Measurements from ENCODE around the gene SLC7A8.
"Not testable (repeated sequence)": the region's sequence is repeated elsewhere in the genome, so short reads cannot be mapped to it uniquely, and the experiment has no call there.

SLC7A8 gene

DNA sequence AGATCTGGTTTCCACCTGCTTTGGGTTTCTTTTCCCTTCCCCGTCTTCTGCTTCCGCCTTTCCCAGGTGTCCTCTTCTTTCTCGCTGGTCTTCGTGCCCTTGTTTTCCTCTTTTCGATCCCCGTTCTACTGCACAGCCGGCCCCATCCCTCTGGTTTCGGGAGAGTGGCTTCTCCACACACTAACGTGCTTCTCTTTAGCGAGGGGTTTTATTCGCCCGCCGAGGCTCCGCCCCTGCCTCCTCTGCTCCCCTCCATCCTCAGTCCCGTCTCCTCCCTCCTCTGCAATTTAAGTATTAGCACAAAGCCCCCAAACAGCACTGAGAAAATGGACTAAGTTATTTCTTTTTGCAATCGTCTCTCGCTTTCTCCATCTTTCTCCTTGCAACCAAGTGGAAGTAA is at the start of gene SLC7A8:
Gene SLC7A8, minus strand, starts transcription at position 182 of the 400 bp plus-strand sequence. CDS start 746 bp downstream, outside the sequence.
- no peak for DNase-seq (ENCODE audit: low read depth)

DNA sequence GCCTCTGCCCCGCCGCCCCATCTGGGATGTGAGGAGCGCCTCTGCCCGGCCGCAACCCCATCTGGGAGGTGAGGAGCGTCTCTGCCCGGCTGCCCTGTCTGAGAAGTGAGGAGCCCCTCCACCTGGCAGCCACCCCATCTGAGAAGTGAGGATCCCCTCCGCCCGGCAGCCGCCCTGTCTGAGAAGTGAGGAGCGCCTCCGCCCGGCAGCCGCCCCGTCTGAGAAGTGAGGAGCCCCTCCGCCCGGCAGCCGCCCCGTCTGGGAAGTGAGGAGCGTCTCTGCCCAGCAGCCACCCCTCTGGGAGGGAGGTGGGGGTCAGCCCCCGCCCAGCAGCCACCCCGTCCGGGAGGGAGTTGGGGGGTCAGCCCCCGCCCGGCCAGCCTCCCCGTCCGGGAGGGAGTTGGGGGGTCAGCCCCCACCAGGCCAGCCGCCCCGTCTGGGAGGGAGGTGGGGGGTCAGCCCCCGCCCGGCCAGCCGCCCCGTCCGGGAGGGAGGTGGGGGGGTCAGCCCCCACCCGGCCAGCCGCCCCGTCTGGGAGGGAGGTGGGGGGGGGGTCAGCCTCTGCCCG is 48.9 kb upstream of the SLC7A8 start:
- not testable (repeated sequence) for DNase-seq (ENCODE audit: low read depth)

DNA sequence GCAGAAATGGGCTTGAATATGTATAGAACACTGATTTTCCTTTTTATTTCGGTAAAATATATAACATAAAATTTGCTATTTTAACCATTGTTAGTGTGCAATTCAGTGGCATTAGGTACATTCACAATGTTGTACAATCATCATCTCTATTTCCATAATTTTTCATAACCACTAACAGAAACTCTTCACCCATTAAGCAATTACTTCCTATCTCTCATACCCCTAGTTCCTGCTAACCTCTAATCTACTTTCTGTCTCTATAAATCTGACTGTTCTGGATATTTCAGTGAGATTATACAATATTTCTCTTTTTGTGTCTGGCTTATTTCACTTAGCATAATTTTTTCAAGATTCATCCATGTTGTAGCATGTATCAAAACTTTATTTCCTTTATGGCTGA is 45.4 kb upstream of the SLC7A8 start:
- no peak for DNase-seq (ENCODE audit: low read depth)

DNA sequence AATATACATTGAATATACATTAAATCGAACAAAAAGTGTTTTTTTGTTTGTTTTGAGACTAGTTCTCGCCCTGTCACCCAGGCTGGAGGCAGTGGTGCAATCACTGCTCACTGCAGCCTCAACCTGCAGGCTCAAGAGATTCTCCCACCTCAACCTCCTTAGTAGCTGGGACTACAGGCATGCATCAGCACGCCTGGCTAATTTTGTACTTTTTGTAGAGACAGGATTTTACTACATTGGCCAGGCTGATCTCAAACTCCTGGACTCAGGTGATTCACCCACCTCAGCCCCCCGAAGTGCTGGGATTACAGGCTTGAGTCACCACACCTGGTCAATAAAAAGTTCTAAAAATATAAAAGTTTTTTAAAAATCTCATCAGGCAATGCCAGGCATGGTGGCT is 44.1 kb upstream of the SLC7A8 start:
- no peak for DNase-seq (ENCODE audit: low read depth)

DNA sequence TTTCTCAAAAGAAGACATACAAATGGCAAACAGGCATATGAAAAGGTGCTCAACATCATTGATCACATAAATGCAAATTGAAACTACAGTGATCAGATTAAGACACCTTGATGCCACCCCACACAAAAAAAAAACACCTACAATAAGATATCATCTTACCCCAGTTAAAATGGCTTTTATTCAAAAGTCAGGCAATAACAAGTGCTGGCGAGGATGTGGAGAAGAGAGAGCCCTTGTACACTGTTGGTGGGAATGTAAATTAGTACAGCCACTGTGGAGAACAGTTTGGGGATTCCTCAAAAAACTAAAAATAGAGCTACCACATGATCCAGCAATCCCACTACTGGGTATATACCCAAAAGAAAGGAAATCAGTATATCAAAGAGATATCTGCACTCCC is 41.5 kb upstream of the SLC7A8 start:
- not testable (repeated sequence) for DNase-seq (ENCODE audit: low read depth)

DNA sequence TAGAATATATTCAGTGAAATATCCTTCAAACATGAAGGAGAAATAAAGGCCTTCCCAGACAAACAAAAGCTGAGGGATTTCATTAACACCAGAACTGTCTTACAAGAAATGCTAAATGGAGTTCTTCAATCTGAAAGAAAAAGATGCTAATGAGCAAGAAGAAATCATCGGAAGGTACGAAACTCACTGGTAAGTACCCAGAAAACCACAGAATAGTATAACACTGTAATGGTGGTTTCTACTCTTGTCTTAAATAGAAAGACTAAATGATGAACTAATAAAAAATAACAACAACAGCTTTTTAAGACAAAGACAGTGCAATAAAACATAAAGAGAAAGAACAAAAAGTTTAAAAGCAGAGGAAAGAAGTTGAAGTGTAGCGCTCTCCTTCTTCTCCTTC is 35.6 kb upstream of the SLC7A8 start:
- no peak for DNase-seq (ENCODE audit: low read depth)

DNA sequence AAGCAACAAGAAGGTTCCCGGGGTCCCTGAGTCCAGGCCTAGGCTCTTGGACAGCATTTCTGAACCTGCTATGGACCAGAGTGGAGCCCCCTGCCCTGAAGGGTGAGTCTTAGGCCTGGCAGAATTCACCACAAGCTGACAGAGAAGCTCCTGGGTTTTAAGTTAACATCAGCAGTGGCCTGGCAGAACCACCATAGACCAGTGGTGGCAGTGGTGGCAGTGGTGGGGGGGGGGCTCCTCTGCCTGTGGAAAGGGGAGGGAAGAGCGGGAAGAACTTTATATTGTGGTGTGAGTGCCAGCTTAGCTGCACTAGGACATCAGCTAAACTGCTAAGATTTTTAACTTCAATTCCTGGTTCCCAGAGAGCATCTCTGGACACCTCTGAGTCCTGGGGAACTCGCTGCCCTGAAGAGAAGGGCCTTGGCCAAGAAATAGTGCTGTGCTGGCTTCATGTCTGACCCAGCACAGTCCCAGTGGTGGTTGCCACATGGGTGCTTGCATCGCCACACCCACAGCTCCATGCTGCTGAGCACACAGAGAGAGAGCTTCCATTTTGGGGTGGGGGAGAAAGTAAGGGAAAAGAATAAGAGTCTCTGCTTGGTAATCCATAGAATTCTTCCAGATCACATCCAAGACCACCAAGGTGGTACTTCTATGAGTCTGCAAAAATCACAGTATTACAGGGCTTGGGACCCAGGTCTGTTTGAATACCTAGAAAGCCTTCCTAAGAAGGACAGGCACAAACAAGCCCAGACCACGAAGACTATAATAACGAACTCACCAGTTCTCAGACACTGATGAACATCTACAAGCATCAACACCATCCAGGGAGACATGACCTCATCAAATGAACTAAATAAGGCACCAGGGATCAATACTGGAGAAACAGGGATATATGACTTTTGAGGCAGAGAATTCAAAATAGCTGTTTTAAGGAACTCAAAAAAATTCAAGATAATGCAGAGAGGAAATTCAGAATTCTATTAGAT is 33.9 kb upstream of the SLC7A8 start:
- DNase-seq (ENCODE audit: low read depth) = no peak

DNA sequence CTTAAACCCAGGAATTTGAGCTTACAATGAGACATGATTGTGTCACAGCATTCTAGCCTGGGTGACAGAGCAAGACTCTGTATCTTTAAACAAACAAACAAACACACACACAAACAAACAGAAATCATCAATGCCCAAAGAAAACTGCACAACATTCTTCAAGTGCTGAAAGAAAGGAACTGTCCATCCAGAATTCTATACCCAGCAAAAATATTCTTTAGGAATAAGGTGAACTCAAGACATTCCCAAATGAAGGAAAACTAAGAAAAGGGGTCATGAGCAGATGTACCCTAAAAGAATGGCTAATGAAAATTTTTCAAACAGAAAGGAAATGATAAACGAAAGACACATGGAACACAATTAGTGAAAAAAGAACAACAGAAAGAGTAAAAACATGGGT is 32.0 kb upstream of the SLC7A8 start:
- DNase-seq (ENCODE audit: low read depth) = no peak

DNA sequence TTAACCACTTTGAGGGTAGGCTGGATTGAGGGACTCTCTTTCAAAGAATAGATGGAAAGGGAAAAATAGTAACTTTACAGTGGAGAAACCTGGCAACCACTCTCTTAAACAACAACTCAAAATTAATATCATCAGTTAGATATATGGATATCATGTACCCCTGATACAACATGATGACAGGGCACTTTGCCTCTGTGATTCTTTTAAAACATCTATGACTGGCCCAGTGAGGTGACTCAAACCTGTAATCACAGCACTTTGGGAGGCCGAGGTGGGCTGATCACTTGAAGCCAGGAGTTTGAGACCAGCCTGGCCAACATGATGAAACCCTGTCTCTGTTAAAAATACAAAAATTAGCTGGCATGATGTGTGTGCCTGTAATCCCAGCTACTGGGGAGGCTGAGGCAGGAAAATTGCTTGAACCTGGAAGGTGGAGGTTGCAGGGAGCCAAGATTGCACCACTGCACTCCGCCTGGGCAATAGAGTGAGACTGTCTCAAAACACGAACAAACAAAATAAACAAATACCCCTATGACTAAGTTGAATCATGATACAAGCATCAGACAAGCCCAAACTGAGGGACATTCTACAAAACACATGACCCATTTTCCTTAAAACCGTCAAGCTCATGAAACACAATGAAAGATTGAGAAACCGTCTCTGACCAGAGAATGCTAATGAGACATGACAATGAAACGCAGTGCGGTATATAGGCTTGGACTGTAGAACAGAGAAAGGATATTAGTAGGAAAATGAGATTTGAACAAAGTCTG is 26.4 kb upstream of the SLC7A8 start:
- no peak for DNase-seq (ENCODE audit: low read depth)

DNA sequence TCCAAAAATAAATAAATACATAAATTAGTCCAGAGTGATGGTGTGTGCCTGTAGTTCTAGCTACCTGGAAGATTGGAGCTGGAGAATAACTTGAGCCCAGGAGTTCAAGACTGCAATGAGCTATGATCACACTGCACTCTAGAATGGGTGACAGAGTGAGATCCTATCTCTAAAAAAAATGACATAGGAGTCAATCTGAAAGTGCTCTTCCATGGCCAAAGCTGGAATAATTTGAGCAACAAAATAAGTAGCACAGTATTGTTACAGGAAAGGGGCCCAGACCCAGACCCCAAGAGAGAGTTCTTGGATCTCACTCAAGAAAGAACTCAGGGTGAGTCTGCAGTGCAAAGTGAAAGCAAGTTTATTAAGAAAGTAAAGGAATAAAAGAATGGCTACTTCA is 24.9 kb upstream of the SLC7A8 start:
- peak; percentile 1 for DNase-seq (ENCODE audit: low read depth)

DNA sequence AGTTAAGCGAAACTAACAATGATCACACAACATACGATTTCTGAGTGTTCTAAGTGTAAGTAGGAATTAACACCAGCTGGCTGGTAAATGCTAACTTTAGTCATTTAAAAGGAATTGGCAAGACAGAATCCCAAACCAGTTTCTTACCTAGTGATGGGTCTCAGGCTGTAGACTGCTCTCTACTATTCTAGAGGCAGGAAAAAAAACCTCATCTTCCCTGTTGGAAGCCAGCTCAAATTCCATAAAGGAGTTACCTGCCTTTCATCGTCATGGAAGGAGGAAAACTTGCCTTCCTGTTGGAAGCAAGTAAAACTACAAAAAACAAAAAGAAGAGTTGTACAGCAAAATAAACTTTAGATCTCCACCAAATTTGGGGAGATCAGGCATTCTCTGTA is 23.7 kb upstream of the SLC7A8 start:
- no peak for DNase-seq (ENCODE audit: low read depth)

DNA sequence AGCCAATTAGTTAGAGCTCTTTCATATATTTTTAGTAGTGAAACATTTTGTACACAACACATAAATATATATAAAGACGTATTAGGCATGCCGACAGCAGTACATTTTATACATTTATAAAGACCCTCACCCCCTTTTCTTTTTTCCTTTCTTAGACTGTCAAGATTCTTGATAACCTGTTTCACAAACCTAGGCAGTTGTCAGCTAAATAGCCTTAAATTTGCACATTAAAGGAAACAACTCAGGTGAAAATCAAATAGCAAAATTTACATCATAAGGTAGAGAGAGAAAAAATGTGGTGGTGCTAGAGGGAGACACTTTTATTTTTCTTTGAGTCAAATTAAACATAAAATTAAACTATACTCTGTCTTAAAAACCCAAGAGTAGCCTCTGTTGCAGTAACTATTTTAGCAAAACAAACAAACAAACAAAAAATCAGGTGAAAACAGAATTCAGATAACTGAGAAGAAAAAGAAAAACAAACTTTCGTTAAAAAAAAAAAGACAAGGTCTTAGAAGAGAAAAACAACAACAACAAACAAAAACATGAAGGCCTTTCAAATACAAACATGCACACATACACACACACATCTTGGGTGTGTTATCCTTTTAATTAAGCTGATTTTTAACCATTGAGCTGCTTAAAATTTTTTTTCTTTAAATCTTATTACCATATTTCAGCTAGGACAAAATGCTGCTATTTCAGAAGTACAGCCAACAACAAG is 23.1 kb upstream of the SLC7A8 start:
- no peak for DNase-seq (ENCODE audit: low read depth)

DNA sequence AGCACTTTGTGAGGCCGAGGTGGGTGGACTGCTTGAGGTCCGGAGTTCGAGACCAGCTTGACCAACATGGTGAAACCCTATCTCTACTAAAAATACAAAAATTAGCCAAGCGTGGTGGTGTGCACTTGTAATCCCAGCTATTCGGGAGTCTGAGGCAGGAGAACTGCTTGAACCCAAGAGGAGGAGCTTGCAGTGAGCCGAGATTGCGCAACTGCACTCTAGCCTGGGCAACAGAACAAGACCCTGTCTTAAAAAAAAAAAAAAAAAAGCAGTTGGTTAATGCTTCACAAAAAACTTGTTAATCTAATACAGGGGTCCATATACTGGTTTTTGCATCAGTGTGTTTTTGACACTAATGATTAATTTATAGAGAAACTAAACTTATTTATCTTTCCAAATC is 18.5 kb upstream of the SLC7A8 start:
- no peak for DNase-seq (ENCODE audit: low read depth)

DNA sequence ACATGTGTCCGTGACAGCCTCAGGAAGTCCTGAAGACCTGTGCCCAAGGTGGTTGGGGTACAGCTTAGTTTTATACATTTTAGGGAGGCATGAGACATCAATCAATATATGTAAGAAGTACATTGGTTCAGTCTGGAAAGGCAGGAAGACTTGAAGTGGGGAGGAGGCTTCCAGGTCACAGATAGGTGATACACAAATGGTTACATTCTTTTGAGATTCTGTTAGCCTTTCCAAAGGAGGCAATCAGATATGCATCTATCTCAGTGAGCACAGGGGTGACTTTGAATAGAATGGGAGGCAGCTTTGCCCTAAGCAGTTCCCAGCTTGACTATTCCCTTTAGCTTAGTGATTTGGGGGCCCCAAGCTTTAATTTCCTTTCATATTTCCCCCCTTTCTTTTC is 15.7 kb upstream of the SLC7A8 start:
- DNase-seq (ENCODE audit: low read depth) = not testable (repeated sequence)

DNA sequence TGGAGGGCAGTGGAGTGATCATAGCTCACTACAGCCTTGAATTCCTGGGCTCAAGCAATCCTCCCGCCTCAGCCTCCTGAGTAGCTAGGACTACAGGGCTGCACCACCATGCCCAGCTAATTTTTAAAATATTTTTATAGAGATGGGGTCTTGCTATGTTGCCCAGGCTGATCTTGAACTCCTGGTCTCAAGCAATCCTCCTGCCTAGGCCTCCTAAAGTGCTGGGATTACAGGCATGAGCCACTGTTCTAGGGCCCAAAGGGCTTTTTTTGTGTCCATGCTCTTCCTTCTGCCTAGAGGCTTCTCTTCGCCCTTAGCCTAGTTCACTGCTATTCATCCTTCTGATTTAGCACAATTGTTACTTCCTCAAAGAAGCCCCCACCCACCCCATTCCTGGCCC is 13.0 kb upstream of the SLC7A8 start:
- DNase-seq (ENCODE audit: low read depth) = not testable (repeated sequence)

DNA sequence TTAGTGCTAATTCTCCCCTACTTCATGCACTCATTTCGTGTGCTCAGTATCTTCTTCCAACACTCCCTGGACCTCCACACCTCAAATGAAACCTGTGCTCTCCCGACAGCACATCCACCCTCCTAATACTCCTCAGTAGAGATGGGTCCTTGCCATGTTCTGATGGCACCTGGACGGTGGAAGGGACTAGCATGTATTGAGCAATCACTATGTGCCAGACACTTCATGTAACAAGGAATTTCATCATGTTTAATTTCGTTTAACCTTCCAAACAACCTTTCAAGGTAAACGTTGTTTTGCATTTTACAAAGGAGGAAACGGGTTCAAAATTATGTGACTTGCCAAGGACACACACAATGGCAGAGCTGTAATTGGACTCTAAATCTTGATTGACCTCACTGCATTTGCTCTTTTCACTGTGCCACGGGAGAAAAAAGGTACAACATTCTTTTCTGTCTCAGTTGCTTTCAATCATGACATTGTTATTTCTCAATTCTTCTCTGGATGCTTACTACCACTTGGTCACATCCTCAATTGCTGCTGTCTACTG is 12.2 kb upstream of the SLC7A8 start:
- no peak for DNase-seq (ENCODE audit: low read depth)

DNA sequence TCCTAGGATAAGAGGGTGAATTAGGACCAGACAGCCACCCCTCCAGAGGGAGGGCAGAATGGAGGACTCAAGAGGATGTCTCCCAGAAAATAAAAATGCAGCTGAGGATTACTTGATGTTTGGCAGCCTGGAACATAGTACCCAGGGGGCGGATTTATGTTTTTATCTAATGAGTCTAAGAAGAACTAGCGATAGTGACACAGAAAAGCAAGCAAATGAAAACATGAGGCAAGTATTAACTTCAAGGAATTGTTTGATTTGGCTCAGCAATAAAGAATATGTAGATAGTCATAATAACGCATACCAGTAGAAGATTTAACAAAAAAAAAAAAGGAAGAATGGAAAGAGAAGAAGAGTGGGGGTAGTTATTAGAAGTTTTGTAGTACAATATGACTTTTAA is 10.0 kb upstream of the SLC7A8 start:
- DNase-seq (ENCODE audit: low read depth) = no peak

DNA sequence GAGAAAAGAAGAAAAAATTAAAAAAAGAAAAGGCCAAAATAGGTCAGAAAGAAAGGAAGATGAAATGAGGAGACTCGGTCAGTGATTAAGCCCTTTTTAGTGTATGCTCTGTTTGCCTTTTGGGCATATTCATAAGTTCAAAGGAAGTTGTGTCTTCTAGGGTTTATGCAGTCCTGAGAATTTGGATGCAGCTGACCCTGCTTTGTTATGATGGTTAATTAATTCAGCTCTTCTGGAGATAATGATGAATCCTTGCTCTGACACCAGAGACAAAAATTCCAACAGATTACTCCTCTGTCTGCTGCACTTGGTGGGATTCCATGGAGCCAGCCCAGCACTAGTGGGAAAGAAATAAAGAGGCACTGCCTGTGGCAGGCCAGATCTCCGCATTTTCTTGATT is 4.5 kb upstream of the SLC7A8 start:
- no peak for DNase-seq (ENCODE audit: low read depth)

DNA sequence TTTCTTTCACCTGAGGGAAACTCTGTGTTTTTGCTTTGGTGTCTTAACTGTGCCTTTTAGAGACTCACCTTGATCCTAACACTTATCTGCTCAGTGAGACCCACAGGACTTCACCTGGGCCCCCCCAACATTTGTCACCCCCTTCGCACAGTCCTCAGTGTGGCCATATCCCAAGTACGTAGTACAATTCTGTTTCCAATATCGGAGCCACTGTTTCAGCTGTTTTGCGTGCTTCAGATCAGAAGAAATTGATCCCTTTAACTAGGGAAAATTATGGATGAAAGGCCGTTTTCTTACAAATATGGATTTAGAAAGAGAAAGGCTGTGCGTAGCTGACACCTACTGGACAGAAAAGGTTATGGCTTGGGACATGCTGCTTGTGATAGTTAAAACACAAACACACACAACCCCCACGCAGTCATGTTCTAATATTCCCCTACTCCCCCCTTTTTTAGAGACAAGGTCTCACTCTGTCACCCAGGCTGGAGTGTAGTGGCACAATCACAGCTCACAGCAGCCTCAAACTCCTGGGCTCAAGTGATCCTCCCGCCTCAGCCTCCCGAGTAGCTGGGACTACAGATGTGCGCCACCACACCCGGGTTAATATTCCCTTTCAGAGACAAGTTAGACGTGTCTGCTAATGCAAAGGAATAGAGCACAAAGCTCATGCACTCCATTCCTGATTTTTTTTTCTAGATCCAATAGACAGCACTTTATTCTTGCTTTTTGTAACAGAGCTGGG is 3.6 kb upstream of the SLC7A8 start:
- no peak for DNase-seq (ENCODE audit: low read depth)

DNA sequence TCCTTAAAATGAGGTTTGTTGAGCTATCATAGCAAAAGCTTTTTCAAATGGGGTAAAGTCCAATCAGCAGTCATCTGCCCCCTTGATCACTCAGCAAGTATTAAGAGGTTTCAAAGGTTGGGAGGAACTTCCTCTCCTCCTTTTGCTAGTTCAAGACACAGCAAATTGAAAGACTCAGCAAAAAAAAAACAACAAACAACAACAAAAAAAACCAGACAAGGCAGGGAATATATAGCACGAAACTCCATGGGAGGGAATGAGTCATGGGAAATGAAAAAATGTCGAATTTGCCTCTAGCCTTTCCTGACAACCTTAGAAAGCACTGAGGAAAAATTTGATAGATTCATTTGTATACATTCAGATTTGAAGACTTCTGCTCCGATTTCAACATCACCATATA is 1.6 kb upstream of the SLC7A8 start:
- no peak for DNase-seq (ENCODE audit: low read depth)

DNA sequence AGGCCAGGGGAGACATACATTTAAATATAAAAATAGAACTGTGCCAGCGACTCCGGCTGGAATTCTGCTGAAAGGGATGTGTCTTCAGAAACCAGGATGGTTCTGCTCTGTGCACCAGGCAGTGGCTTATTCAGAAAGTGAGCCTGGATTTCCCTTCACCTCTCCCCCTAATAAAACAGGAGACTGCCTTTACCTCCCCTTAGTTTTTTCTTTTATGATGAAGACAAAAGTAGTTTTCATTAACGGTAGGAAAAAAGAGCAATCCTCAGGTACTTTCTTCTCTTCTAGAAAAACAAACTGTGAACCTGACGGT is 346 bp downstream of the SLC7A8 start:
- no peak for DNase-seq (ENCODE audit: low read depth)
